Stimulated activated CD4-positive, alpha-beta T cell treated with anti-CD3 and anti-CD28 coated beads, TNF-alpha, amount 100 ng/mL, for 1 hour (primary cell): ENCODE measurements around the gene PIN1.
"Not testable (repeated sequence)": the region's sequence is repeated elsewhere in the genome, so short reads cannot be mapped to it uniquely, and the experiment has no call there.

Experiments
- DNase-seq, 3 donors: peaks; one replicate each; pipeline ENCODE4 v3.0.0-alpha.2; 2020; ENCODE audit warnings: low read depth in 3 of 3, low spot score in 1 of 3

The PIN1 gene

DNA sequence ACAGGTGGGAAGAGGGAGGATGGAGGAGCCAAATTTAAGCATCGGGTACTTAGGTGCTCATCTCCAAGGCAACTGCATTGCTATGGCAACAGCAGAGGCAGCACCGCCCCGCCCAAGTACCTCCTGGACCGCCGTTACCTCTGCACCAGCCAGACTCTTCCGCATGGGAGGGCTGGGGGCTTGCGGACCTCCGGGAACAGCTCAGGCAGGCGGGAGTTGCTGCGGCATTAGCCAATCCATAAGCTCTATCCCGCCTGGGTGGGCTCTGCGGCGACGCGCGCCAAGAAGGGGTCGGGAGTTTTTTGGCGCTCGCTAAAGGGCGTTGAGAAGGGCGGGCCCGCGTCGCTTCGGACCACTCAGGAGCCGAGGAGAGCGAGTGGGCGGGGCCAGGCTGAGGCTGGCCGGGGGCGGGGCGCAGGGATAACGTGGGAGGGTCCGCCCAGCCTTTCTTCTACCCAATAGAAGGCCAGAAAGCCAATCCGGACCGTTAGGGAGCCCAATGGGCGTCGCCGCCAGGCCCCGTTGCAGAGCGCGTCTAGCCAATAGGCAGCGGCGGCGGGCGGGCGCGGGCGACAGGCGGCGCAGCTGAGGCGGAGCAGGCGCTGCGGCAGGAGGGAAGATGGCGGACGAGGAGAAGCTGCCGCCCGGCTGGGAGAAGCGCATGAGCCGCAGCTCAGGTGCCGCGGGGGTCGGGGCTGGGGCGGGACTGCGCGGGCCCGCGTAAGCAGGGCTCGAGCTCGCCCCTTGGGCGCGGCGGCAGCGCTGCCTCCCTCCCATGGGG, at the start of gene PIN1:
Gene PIN1 (plus strand): TSS at position 593 of the 781 bp plus-strand sequence. CDS start 27 bp downstream, at position 620.
- DNase-seq: peak; percentile 97 to 98 (median 98)

DNA sequence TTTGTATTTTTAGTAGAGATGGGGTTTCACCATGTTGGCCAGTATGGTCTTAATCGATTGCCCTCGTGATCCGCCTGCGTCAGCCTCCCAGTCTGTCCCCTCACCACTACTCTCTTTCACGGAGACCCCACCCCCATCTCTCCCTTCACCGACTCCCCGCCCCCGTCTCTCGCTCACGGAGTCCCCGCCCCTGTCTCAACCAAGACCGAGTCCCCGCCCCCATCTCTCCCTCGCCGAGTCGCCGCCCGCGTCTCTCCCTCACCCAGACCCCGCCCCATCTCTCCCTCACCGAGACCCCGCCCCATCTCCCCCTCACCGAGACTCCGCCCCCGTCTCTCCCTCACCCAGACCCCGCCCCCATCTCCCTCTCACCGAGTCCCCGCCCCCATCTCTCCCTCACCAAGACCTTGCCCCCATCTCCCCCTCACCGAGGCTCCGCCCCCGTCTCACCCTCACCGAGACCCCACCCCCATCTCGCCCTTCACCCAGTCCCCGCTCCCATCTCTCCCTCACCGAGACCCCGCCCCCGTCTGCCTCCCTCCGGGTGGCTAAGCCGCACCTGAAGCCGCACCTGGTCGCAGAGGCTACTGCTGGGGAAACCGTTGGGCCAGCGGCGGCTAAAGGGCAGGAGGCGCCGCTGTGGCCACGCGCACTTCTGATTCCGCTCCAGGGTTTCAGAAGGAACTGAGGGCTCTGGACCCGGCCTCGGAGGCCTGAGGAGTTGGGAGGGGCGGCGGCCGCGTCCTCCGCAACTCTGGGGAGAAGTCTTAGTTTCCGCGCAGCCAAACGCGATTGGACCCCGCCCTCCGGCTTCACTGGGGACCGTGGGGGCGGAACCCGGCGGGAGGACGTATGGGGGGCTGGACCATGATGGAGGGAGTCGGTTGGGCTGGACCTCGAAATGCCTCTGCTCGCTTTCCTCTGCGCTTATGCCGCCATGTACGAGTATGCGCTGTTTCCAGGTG, 49.5 kb upstream of the PIN1 start:
- peak; percentile 91 to 98 (median 92) for DNase-seq

DNA sequence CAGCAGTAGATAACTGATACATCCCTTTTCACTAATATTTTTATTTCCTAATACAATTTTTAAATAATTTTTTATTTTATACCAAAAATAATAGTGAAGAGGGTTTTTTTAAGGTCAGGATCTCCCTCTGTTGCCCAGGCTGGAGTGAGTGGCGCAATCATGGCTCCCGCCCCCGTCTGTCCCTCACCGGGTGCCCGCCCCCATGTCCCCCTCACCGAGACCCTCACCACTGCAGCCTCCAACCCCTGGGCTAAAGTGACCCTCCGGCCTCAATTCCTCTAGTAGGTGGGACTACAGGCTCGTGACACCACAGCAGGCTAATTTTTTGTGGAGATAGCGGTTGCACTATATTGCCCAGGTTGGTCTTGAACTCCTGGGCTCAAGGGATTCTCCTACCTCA, 48.8 kb upstream of the PIN1 start:
- no peak for DNase-seq

DNA sequence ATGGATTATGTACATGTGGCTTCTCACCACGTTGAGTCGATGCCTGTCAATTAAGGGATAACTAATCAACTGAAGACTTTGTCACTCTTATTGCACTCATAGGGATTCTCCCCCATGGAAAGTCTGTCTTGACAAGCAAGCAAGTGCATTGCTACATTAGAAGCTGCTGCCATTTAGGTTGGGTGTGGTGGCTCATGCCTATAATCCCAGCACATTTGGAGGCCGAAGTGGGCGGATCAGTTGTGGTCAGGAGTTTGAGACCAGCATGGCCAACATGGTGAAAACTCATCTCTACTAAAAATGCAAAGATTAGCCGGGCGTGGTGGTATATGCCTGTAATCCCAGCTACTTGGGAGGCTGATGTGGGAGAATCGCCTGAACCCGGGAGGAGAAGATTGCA, 48.3 kb upstream of the PIN1 start:
- DNase-seq: no peak

DNA sequence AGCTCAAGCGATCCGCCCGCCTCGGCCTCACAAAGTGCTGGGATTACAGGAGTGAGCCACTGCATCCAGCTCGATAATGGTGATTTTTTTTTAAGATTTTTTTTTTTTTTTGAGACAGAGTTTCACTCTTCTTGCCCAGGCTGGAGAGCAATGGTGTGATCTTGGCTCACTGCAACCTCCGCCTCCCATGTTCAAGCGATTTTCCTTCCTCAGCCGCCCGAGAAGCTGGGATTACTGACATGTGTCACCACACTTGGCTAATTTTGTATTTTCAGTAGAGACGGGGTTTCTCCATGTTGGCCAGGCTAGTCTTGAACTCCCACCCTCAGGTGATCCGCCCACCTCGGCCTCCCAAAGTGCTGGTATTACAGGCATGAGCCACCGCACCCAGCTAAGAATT, 46.5 kb upstream of the PIN1 start:
- not testable (repeated sequence) for DNase-seq

DNA sequence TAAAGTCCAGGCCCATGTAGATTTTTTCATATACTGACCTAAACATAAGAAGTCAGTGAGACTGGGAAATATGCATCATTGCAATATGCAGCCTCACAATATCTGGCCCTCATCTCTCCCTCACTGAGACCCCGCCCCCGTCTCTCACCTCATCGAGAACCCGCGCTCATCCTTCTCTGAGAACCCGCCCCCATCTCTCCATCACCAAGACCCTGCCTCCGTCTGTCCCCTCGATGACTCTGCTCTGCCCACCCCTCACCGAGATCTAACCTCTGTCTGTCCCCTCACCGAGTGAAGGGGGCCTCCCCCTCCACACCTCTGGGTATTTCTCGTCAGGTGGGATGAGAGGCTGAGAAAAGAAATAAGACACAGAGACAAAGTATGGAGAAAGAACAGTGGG, 46.1 kb upstream of the PIN1 start:
- no peak for DNase-seq

DNA sequence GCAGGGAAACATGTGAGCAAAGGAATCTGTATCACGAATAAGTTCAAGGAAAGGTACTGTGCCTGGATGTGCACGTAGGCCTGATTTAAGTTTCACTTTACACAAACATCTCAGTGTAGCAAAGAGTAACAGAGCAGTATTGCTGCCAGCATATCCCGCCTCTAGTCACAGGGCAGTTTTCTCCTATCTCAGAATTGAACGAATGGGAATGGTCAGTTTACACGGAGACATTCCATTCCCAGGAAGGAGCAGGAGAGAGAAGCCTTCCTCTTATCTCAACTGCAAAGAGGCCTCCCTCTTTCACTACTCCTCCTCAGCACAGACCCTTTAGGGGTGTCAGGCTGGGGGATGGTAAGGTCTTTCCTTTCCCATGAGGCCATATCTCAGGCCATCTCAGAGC, 45.5 kb upstream of the PIN1 start:
- not testable (repeated sequence) for DNase-seq

DNA sequence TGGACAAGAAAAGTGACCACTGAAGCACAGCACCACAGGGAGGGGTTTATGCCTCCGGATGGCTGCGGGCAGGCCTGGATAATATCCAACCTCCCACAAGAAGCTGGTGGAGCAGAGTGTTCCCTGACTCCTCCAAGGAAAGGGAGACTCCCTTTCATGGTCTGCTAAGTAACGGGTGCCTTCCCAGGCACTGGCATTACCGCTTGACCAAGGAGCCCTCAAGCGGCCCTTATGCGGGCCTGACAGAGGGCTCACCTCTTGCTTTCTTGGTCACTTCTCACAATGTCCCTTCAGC, 44.1 kb upstream of the PIN1 start:
- DNase-seq: not testable (repeated sequence)

DNA sequence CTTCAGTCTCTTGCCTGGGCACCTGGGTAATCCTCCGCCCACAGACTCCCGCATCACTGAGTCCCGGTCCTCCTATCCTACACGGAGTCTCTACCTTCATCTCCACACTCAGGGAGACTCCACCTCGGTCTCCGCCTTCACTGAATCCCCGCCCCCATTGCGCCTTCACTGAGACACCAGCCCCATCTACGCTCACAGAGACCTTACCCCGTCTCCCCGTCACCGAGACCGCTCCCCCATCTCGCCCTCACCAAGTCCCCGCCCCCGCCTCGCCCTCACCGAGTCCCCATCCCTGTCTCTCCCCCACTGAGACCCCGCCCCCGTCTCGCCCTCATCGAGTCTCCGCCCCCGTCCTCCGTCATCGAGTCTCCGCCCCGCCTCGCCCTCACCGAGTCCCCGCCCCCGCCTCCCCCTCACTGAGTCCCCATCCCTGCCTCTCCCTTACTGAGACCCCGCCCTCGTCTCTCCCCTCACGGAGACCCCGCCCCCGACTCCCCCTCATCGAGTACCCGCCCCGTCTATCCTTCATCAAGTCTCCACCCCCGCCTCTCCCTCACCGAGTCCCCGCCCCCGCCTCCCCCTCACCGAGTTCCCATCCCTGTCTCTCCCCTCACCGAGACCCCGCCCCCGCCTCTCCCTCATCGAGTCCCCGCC, 43.4 kb upstream of the PIN1 start:
- peak; percentile 83 to 95 (median 83) for DNase-seq

DNA sequence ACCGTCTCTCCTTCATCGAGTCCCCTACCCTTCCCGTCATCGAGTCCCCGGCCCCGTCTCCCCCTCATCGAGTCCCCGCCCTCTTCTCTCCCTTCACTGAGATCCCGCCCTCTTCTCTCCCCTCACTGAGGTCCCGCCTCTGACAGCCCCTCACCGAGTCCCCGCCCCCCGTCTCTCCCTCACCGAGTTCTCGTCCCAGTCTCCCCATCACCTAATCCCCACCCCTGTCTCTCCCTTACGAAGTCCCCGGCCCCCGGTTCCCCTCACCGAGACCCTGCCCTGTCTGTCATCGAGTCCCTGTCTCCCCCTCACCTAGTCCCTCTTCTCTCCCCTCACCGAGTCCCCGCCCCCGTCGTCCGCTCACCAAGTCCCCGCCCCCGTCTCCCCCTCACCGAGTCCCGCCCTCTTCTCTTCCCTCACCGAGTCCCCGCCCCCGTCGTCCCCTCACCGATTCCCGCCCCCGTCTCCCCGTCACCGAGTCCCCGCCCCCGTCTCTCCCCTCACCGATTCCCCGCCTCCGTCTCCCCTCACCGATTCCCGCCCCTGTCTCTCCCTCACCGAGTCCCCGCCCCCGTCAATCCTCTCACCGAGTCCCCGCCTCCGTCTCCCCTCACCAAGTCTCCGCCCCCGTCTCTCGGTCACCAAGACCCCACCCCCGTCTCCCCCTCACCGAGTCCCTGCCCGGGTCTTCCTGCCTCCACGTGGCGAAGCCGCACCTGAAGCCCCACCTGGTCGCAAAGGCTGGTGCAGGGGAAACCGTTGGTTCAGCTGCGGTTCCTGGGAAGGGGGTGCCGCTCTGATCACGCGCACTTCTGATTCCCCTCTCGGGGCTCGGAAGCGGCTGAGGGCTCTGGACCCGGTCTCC, 42.7 kb upstream of the PIN1 start:
- peak; percentile 82 to 89 (median 83) for DNase-seq

DNA sequence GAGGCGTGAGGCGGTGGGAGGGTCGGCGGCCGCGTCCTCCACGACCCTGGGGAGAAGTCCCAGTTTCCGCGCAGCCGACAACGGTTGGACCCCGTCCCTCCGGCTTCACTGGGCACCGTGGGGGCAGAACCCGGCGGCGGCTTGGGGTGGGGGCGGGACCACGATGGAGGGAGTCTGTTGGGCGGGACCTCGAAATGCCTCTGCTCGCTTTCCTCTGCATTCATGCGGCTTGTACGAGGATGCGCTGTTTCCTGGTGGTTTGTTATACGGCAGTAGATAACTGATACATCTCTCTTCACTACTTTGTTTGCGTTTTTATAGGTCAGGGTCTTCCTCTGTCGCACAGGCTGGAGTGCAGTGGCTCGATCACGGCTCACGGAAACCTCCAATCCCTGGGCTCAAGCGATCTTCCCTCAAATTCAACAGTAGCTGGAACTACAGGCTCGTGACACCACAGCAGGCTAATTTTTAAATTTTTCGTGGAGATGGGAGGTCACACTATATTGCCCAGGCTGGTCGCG, 42.0 kb upstream of the PIN1 start:
- peak in 2 of 3 donors; percentile 30 to 46 for DNase-seq

DNA sequence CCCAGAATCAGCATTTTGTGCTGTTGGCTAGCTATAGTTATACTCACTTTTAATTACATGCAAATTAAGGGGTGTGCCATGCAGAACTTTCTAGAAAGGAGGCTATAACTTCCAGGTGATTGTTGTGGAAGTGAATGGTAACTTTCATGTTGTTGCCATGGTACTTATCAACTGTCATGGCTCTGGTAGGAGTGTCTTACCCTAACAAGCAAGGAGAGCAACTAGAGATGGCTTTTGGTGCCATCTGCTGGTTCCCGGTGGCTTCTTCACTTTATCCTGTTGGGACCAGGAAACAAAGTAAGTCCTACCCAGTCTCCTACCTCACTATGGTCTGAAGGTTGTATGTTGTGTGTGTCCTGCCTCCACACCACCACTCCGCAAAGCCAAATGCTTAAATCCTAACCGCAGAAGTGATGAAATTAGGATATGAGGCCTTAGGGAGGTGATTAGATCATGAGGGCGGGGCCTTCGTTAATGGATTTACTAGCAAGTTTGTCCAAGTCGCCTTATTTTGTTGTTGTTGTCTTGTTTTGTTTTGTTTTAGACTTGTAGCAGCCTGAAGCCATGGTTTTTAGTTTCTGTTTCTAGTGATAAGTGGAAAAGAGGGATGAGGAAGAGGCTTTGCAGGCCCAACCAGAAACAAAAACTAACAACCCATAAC, 38.9 kb upstream of the PIN1 start:
- peak; percentile 56 to 67 (median 65) for DNase-seq

DNA sequence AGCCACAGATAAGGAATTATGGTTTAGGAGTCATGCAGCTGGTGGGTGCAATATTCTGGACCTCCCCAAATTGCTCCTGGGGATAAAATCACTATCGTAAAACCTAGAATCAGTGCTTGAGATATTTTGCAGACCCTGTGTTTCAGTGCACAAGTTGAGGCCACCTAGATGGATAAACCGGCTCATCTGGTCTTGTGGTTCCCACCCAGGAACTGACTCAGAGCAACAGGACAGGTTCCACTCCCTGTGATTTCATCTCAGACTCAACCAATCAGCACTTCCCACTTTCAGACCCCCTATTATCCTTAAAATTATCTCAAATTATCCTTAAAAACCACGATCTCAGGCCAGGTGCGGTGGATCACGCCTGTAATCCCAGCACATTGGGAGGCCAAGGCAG, 37.2 kb upstream of the PIN1 start:
- DNase-seq: no peak

DNA sequence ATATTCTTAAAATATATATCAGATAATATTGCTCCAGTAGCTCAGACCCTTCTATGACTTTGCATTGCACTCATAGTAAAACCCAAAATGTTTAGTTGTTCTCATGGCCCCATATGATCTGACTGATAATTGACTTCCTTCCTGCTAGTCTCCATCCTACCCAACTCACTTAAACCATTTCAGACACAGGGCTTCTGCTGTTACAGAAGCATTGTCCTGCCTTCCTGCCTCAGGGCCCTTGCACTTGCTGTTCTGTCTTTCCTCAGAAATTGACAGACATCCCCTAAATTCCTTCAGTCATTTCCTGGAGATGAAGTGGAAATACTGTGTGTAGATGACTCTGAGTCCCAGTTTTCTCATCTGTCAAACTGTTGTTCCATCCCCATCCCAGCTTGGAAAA, 36.0 kb upstream of the PIN1 start:
- no peak for DNase-seq

DNA sequence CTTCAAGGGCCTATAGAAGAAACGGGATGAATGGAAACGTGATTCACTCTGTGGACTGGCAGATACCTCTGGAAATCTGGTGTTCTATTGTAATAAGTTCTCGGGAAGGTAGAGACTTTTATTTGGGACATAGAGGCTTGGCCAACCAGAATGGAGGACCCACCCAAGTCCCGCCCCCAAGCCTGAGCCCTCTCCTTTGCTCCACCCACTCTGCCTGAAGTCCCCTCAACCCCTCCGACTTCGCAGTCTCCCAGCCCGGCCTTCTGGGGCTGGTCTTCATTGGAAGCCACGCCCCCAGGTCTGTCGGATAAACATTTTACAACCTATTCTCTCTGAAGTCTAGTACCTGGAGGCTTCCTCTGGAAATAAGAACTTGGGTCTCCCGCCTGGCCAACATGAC, 33.1 kb upstream of the PIN1 start:
- no peak for DNase-seq

DNA sequence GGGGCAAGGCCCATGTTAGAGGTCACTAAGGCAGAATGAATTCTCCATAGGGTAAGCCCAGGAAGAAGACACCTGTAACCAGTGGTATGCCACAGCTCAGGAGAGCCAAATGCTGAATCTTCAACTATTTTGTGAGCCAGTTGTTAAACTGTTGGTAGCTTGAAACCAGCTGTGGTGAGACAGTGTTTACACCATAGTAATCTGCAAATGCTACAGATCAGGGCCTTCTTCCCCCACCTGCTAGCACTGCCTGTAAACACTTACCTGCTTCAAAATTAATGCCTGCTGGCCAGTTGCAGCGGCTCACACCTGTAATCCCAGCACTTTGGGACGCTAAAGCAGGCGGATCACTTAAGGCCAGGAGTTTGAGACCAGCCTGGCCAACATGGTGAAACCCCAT, 28.3 kb upstream of the PIN1 start:
- DNase-seq: no peak

DNA sequence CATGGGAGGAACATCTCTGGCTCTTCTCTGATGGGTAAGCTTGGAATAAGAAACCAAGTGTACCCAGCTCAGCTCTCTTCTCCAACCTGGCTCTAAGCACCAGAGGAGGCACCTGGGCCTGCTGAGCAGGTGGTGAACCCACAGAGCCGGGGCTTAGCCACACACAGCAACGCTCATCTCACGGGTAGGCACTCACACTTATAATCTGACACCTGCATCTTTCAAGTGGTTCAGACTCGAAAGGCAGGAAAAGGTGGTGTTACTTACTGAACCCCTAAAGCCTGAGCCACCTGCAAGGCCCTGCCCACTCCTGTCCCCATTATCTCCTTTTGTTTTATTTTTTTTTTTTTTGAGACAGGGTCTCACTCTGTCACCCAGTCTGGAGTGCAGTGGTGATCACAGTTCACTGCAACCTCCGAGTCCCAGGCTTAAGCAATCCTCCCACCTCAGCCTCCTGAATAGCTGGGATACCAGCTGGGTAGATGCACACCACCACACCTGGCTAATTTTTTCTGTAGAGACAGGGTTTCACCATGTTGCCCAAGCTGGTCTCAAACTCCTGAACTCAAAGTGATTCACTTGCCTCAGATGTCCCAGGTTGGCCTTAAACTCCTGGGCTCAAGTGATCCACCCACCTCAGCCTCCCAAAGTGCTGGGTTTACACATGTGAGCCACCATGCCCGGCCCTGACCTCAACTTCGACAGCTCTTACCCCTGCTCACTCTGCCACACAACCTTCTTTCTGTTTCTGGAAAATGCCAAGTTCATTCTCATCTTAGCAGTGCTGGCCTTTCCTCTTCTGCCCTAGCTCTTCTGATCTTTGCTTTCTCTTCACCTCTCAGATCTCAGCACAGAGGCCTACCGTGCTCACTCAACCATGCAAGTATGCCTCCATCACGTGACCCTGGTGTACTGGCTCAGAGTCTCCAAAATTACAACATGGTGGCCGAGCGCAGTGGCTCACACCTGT, 26.0 kb upstream of the PIN1 start:
- no peak for DNase-seq

DNA sequence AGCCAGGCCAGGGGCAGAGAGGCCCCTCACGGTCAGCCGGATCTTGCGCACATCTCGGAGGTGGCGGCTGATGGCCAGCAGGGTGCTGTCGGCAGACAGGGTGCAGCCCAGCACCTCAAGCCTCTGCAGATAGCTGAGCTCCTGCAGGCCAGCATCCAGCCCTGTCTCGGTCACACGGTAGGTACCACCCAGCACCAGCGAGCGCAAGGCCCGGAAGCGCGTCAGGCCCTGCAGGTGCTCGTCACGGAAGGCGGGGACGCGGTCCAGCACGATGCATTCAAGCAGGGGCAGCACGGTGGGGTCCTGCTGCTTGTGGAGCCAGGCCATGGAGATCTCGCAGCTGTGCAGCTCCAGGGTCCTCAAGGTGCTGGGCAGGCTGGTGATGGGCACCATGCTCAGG, 24.0 kb upstream of the PIN1 start:
- no peak for DNase-seq

DNA sequence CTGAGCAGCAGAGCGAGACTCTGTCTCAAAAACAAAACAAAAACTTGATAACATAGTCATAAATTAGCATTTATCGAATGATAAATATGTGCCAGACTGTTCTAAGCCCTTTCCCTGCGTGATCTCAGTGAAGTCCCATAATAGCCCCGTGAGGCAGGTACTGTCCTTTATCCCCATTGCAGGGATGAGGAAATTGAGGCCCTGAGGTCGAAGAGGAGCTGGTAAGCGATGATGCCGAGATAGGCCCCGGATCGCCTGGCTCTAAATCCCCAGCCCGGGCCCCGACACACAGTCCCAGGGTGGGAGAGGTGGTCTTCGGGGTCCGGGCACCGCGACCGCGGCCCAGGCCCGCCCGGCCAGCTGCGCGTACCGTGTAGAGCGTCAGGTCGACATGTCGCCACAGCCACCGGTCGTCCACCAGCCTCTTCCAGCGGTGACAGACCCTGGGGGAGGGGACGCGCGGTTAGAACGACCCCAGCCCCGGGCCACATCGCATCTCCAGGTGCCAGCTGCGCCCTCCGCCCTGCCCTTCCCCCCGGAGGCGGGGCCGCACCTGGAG, 16.9 kb upstream of the PIN1 start:
- DNase-seq: no peak
